NCI-H1092 (cell line): Measurements from ENCODE around the gene LONP2.
"Not testable (repeated sequence)": the region's sequence is repeated elsewhere in the genome, so short reads cannot be mapped to it uniquely, and the experiment has no call there.

Experiments used
- DNase-seq: peaks from one replicate; lab custom pipeline; 2025; lab: John Stamatoyannopoulos, UW

The LONP2 gene

GRCh38 chr16:48235556-48236136 lies 8.5 kb upstream of the LONP2 start:
- no peak for DNase-seq

GRCh38 chr16:48236286-48236685 lies 7.8 kb upstream of the LONP2 start:
- DNase-seq: no peak

- DNase-seq: not testable (repeated sequence)
Measured at GRCh38 chr16:48240147-48240546, 4.0 kb upstream of the LONP2 start.

- DNase-seq: no peak
Measured at GRCh38 chr16:48244863-48245195, 729 bp downstream of the LONP2 start.

- no peak for DNase-seq
Measured at GRCh38 chr16:48246066-48246465, 2.0 kb downstream of the LONP2 start.

GRCh38 chr16:48247311-48247710 lies 3.2 kb downstream of the LONP2 start, which contains the start of gene ABCC11:
Gene ABCC11 (minus strand): TSS chr16:48247539. CDS start chr16:48231921, 15,618 bp downstream.
- no peak for DNase-seq

GRCh38 chr16:48250520-48251278 lies 6.6 kb downstream of the LONP2 start:
- DNase-seq: no peak

GRCh38 chr16:48252013-48252412 lies 7.9 kb downstream of the LONP2 start:
- DNase-seq: no peak

- DNase-seq: no peak
Measured at GRCh38 chr16:48256579-48257177, 12.6 kb downstream of the LONP2 start.

- DNase-seq: no peak
Measured at GRCh38 chr16:48261569-48261968, 17.5 kb downstream of the LONP2 start.

GRCh38 chr16:48262631-48263030 lies 18.5 kb downstream of the LONP2 start:
- no peak for DNase-seq

- peak; percentile 4 for DNase-seq
Measured at GRCh38 chr16:48269011-48269410, 24.9 kb downstream of the LONP2 start.

GRCh38 chr16:48271728-48272127 lies 27.6 kb downstream of the LONP2 start:
- DNase-seq: no peak

GRCh38 chr16:48272837-48273421 lies 28.8 kb downstream of the LONP2 start:
- no peak for DNase-seq

- no peak for DNase-seq
Measured at GRCh38 chr16:48274476-48274875, 30.4 kb downstream of the LONP2 start.

GRCh38 chr16:48276102-48276501 lies 32.0 kb downstream of the LONP2 start:
- DNase-seq: peak; percentile 3

- DNase-seq: peak; percentile 4
Measured at GRCh38 chr16:48277158-48277557, 33.1 kb downstream of the LONP2 start.

GRCh38 chr16:48279199-48279598 lies 35.1 kb downstream of the LONP2 start:
- DNase-seq: no peak

- DNase-seq: no peak
Measured at GRCh38 chr16:48280546-48280945, 36.4 kb downstream of the LONP2 start.

GRCh38 chr16:48282636-48283263 lies 38.6 kb downstream of the LONP2 start:
- no peak for DNase-seq

- DNase-seq: no peak
Measured at GRCh38 chr16:48284772-48285409, 40.8 kb downstream of the LONP2 start.

GRCh38 chr16:48287239-48287638 lies 43.1 kb downstream of the LONP2 start:
- DNase-seq: no peak
